GM21786 (cell line): ENCODE measurements around the gene WIPF2.
"Not testable (repeated sequence)": the region's sequence is repeated elsewhere in the genome, so short reads cannot be mapped to it uniquely, and the experiment has no call there.

Experiments used
- ATAC-seq: cut with Tn5 transposase; IDR thresholded peaks from one replicate; pipeline ENCODE4 v1.9.1; 2021; ENCODE audit not compliant: unreplicated experiment

Gene WIPF2

DNA sequence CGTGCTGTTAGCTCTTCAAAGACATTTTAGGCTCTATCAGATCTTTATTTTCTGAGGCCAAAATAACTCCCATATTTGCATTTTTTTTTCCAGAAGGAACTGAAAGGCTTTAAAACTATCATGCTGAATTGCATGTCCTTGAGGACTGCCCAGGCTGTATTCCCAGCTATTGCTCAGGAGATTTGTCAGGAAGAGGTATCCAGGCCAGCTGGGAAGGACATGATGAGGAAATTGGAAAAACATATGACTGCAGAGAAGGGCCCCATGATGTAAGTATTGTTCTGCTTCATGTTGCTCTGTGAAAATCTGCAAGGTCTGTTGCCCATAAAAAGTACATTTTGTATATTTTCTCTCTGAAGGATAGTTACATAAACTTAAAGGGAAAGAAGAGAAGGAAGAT is 74.3 kb downstream of the WIPF2 start:
- no peak for ATAC-seq

DNA sequence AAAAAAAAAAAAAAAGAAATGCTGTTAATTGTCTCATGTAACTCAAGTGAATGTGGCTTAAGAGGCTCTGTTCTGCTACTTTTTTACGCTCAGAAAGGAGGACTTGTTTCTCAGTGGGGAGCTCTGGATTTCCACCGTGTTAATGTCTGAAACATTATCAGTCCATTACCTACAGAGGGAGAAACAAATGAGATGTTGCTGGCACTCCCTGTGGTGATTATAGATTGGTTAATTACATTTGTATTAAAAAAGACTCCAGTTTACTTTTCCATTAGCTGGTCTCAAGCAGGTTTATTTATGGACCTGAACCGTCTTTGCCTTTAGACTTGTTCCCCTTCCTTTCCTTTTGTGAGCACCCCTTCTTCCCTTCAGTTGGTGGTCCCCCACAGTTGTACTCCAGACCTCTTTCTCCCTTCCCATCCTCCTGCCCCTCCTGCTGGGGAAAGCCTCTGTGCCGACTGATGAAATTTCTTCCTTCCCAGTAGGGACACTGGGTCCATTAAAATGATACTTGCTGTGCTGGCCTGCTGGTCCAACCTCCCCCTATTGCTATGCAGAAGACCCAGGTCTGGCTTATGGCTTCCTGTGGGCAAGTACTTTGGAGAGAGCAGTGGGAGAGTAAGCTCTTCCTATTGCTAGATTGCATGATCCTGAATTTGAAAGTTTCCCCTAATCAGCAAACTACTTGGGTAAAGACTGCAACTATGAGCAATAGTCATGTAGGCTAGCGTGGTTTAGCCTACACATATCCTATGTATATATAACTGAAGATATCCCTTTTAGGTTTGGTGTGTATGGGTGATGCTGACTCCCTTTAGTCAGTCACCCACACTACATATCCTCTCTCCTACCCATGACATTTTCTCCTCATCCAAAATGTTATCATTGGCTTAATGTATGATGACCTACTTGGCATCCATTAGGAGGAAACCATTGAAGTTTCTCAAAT is 76.7 kb downstream of the WIPF2 start:
- ATAC-seq, result no peak

DNA sequence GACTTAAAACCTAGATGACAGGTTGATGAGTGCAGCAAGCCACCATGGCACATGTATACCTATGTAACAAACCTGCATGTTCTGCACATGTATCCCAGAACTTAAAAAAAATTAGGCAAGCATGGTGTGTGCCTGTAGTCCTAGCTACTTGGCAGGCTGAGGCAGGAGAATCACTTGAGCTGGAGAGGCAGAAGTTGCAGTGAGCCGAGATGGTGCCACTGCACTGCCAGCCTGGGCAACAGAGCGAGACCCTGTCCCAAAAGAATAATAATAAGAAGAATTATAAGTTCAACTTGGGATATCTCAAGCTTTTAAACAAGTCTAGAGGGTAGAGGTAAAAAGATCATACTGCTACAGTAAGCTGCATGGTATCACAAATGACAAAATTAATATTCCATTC is 78.4 kb downstream of the WIPF2 start:
- no peak for ATAC-seq

DNA sequence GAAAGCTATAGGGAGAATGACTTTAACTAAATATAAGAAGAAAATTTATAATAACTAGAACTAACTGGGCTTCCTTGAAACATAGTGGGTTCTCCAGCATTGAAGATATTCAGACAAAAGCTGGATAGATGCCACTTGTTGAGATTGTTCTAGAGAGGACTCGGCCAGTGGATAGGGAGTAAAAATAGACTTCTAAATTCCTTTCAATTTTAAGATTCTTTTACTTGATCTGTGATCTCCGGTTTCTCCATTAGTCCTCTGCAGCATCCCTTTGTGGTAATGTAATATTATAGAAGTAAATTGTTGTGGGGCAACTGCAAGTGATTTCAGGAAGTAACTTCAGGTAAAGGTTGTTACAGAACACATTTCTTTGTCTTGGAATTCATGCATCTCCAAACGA is 79.6 kb downstream of the WIPF2 start:
- ATAC-seq, result no peak

DNA sequence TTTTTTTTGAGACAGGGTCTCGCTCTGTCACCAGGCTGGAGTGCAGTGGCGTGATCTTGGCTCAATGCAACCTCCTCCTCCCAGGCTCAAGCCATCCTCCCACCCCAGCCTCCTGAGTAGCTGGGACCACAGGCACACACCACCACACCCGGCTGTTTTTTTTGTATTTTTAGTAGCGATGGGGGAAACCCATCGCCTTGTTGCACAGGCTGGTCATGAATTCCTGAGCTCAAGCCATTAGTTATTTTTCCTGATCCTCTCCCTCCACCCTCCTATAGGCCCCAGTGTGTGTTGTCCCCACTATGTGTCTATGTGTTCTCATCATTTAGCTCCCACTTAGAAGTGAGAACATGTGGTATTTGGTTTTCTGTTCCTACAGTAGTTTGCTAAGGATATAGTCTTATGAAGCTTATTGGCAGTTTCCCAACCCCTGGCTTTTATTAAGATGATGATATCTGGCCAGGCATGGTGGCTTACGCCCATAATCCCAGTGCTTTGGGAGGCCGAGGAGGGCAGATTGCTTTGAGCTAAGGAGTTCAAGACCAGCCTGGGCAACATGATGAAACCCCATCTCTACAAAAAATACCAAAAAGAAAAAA is 80.2 kb downstream of the WIPF2 start:
- ATAC-seq, result not testable (repeated sequence)

DNA sequence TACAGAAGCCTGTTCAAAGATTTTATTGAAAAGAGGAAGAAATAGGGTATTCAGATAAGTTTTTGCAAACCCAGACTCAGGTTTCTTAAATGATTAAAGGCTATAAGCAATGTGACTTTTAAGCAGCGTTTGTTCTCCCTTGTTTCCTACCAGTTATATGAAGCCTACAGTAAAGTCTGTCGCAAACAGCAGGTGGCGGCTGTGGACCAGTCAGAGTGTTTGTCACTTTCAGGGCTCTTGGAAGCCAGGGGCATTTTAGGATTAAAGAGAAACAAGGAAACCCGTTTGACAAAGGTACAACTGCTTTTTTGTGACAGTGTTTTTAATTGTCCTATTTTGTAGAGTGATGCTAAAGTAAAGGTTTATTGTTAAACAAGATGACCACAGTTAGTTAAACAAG is 82.2 kb downstream of the WIPF2 start:
- ATAC-seq, result no peak

DNA sequence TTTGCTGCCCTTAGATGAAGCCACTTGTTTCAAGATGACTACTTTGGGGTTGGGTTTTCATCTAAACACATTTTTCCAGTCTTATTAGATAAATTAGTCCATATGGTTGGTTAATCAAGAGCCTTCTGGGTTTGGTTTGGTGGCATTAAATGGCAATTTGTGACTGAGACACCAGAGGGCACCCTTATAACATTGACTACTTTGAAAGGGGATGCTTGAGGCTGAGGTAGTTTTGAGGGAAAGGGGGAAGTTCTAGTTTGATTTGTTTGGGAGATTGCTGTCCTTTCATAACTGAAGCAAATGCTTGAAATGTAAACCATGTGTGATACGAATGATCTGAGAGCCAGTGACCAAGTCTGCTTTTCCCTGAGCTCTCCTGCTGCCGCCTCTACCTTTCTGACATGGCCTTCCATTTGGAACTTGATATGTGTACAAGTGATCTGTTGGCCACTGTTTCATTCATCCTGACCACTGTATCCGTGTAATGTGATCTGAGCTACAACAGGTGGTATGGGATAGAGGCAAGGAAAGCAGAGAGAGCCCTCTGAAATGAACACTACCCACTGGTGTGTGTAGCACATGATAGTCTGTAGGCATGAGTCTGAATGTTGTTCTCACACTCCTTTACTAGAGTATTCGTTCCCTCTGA is 84.0 kb downstream of the WIPF2 start:
- ATAC-seq, result no peak

DNA sequence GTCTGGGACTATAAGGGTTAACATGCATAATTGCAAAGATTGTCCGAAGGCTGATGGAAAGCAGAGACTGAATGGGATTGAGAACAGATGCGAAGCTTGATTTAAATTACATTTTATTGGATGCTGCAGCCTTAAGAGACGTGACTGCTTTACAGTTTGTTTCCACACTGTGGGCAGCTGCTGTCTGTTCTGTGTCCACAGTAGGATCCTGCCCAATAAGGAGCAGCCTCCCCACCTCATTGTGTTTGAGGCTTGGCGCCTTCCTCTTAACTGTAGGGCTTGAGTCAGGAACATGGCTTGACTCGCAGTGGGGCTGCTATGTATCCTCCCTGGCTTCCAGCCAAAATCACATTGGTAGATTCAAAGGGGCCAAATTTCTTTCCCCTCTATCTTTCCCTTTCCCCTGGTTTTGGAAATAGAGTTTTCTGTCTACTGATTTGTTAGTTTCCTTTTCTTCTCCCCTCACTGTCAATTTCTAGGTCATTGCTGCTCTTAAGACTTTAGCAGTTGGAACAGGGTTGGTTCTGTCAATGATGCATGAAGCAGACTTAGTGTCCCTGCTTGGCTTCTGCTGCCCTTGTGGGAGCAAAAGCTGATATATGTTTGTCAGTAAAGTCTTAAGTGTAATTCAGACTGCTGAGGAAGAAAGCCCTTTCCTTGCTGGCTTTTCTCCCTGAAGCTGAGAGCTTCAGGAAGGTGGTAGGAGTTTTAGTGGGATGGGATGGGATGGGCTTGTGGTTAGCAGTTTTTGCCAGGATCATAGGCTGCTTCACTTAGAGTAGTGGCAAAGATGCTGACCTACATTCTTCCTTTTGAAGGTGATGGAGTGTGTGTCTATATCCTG is 84.8 kb downstream of the WIPF2 start:
- no peak for ATAC-seq

DNA sequence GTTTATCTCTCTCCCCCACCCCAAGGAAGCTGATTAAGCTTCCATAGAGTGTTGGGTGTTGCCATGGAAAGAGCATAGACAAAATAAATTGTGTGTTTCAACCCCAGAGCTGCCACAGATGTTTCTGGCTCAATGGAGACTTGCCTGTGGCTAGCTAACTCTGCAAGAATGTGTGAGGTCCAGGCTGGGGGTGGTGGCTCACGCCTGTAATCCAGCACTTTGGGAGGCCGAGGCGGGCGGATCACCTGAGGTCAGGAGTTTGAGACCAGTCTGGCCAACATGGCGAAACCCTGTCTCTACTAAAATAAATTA is 85.4 kb downstream of the WIPF2 start:
- ATAC-seq, result not testable (repeated sequence)

DNA sequence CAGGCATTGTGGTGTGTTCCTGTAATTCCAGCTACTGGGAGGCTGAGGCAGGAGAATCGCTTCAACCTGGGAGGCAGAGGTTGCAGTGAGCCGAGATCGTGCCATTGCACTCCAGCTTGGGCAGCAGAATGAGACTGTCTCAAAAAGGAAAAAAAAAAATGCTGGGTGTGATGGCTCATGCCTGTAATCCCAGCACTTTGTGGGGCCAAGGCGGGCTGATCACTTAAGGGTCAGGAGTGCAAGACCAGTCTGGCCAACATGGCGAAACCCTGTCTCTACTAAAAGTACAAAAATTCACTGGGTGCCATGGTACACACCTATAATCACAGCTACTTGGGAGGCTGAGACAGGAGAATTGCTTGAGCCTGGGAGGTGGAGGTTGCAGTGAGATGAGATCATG is 85.8 kb downstream of the WIPF2 start:
- ATAC-seq, result not testable (repeated sequence)

DNA sequence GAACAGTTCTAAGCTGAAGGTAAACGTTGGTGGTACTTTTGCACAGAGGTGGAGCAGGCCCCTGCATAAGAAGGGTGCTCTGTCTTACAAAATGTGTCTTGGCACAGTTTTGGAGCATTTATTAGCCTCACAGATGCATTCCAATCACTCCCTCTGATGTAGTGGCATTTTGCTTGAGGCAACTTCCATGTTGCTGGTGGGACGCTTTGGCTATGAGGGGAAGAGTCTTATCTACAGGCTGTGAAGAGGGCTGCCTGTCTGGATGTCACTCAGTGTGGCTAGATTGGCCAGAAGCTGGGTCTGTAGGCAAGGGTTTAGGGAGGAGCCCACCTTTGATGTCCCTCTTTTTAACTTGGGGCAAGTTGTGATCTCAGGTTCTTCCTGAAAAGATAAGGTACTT is 87.3 kb downstream of the WIPF2 start:
- no peak for ATAC-seq

DNA sequence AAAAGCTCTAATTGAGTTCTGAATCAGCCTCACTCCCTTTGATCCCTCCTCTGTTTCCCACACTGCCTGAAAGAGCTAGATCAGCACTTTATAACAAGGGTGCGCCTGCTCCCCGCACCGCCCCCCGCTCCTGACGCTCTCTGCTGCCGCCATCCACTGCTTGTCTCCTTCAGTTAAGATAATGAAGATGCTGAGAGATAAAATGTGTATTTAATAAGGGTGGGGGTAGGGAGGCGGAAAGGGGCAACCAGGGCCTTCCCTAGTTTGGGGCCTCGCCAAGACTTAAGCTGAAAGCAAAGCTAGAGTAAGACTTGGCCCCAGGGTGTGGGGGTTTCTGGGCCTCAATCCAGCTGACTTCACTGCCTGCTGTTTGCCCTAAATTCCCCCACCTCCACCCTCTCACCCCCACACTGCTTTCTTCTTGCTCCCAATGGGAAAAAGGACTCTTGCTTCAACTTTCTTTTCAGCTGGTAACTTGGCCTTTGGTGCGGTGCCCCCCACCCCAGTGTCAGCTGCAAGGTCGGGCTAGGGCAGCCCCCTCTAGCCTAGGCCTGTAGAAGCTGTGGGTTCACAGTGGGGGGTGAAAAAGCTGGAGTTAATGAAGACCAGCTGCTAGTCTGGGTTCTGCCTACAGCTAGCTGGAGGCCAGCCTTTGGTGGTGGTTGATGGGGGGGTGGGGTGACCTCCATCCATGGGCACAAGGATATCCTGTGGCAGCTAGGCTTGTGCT is 88.1 kb downstream of the WIPF2 start:
- ATAC-seq, result no peak

DNA sequence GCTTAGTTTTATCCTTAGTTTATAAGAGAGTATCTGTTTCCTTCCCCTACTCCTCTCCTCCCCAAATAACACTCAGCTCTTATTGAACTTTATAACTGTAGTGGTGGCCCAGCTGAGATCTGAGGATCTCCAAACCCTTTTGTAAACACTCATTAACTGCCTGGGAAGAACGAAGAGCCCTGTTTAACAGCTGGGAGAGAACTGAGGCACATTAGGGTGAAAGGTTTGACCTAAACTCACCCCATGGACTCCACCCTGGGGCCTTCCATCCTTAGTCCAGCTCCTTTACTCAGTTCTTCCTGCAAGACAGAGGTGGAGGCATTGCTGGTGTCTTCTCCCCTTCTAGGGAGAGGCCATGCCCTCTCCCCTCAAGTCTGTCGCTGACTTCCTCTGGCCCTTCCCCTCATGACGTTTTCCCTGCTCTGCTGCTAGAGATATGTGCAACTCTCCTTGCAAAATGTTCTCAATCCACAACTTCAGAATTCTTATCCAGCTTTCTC is 88.7 kb downstream of the WIPF2 start:
- no peak for ATAC-seq

DNA sequence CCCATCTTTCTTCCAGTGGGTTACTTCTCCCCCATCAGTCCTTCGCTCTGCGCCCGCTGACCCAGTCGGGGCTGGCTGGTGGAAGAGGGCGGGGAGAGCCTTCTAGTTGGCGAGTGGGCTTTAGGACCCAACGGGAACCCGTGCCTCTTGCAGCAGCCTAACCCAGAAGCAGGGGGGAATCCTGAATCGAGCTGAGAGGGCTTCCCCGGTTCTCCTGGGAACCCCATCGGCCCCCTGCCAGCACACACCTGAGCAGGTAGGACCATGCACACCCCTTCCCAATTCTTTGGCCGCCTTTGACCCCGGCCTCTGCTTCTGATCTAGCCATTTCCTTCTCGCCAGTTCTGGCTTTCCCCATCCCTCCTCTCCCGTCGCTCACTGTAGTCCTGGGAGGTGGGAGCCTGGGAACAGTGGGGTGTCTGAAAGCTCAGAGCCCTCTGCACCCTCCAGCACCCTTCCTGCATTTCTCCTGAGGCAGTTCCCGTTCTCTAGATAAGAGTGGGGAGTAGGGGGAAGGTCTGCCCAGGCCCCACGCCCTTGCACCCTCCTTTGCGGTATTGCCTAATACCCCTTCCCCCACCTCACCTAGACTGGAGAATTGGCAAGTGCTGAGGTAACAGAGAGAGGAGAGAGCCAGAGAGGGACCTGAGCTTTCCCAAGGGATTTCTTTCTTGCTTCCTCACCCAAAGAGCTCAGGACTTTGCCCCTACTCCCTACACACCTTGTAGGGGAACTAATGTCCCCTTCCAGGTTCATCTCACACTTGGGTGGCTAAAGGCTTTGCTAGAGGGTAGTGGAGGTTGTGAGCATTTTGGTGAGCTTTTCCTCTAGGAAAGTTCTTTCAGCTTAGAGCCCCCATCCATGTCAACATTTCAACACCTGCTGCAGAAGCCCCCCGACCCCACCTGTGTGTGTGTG is 90.2 kb downstream of the WIPF2 start, which contains the start of gene RARA:
Gene RARA (plus strand): TSS at position 150 of the 918 bp plus-strand sequence. CDS start 22,039 bp downstream, outside the sequence.
- ATAC-seq, result no peak

DNA sequence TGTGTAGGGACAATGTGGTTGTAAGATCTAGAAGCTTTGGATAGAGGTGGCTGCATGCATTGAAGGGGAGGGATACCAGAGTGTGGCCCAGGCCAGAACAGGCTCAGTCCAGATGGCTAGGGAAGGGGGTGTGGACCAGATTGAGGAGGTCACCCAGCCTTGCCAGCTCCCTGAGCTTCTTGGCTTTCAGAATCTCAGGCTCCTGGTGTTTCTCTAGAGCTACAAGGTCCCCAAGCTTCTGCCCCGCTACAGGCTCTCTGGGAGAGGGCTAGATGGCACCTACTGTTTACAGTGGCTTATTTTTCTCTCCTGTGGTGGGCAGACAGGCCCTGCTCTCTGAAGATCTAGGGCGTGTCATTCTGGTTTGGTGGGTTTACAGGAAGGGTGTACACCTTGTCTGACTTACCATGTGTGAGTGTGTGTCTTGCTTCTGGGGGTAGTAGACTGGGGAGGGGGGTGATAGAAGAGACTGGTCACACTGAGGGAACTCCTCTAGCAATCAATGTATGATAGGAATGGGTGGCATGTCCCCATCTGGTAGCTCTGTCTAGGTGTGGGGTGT is 90.9 kb downstream of the WIPF2 start:
- no peak for ATAC-seq

DNA sequence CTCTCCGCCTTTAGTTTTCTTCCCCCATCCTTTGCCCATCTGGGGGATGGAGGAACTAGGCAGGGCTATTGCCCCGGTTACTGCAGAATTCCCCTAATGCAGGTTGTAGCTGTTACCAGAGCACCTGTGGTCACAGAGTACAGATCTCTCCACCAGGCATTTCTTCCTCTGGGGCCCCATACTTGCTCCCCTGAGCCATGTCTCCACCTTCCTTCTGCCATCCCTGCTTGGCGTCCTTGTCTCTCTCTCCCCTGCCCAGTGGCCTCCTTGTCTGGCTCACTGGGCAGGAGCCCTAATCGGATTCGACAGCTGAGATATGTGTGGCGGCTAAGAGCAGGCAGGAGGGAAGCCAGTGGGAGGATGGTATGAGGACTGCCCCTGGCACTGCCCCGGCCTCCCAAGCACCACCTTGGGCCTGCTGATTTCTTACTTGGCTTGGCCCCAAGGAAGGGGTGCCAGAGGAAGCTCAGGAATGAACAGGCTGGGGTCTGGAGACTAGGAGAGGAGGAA is 91.8 kb downstream of the WIPF2 start:
- no peak for ATAC-seq

DNA sequence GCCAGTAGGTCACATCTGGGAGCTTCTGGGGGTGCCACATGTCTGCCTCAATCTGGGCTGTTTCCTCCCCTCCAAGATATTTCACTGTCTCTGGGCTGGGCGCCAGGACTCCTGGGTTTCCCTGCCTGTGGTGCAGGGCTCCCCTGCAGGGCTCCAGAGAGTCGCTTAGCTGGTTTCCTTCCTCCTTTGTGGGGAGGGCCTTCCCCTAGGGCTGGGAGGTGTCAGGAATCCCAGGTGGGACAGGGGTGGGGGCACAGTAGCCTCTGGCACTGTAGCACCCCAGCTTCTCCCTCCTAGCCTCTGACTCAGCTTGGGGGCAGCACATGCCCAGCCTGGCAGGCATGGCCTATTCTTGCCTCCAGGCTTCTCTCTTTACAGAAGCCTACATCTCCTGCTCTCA is 92.5 kb downstream of the WIPF2 start:
- ATAC-seq, result no peak

DNA sequence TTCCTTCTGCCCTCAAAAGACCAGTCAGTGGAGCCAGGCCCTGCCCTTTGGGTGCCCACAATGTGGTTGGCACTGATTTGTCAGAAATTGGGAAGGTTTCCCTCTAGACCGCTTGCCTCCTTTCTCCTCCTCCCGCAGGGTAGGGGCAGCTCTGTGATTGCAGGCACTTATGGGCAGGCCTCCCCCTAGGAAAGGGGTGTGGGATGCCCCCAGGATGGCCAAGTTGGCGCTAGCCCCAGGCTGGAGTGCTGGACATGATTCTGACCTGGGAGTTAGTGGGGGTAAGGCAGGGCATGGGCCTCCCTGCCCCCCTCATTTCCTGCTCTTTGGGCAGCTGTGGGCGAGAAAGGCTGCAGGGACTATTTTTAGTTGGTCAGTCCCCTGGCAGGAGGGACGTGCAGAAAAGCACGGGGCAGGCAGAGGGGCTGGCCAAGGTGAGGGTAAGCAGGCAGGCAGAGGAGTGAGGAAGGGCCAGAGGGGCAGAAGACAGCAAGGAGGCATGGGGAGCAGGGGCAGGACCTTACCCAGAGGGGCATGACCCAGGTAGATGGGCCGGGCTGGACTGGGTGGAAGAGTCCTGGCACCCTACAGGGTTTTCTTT is 93.1 kb downstream of the WIPF2 start:
- no peak for ATAC-seq
